HCT116 (cell line): Measurements from ENCODE around the gene CDC42SE2. TPM values are rescaled to one million over a fixed set of nuclear protein-coding genes. Genes with fewer than 3 reads are reported as not detected.

Experiments used
- ATAC-seq: fragments of 200-7000 bp; cut with Tn5 transposase; 2 replicates; pipeline ENCODE4 v1.9.1; 2020; ENCODE audit warnings: mild to moderate bottlenecking, moderate library complexity
- BruUV-seq: library from RNA; stranded (reverse); fragments of 400-500 nt; replicated peaks from 2 replicates; lab custom pipeline; 2021; lab: Mats Ljungman, UMichigan
- CTCF ChIA-PET: fragments of 300-600 bp; sonication (Branson Sonifier 250); formaldehyde crosslinking; loops from one replicate; lab custom pipeline; 2021; ENCODE audit warnings: antibody characterized with exemption; lab: Charles Lee
- POLR2A ChIA-PET: fragments of 300-600, 350-600 bp; sonication (Branson Sonifier 250); formaldehyde crosslinking; loops from one replicate; lab custom pipeline; 2021; ENCODE audit warnings: antibody characterized with exemption; lab: Charles Lee
- RAD21 ChIA-PET, 2 experiments: fragments of 300-600 bp; sonication (Branson Sonifier 250); formaldehyde crosslinking; loops; one replicate each; lab custom pipeline; 2023; ENCODE audit warnings: low total read pairs in 2 of 2; ENCODE audit not compliant: uncharacterized antibody in 2 of 2, unreplicated experiment in 2 of 2, low non-redundant PET in 1 of 2; lab: Charles Lee
- DNase-seq: peaks from one replicate; pipeline ENCODE4 v3.0.0-alpha.2; 2010; ENCODE audit warnings: low read depth, low spot score
- H2AFZ ChIP-seq: fragments of 200-600 bp; shearing (Covaris generic), sonication (generic); 2 replicates; pipeline ENCODE4 v1.6.1; 2017; ENCODE audit warnings: low read depth, mixed run types, mixed read lengths, antibody characterized with exemption, low read length; ENCODE audit not compliant: poor library complexity, severe bottlenecking
- H3K27ac ChIP-seq: 2 replicates; pipeline ENCODE4 v1.5.1; 2012; ENCODE audit warnings: low read depth, low read length
- H3K27me3 ChIP-seq: fragments of 200-600 bp; sonication (generic); 2 replicates; pipeline ENCODE4 v1.6.1; 2016; ENCODE audit warnings: mixed run types, low read length, mixed read lengths; ENCODE audit not compliant: insufficient read depth
- H3K36me3 ChIP-seq, 2 experiments: fragments of 200-500 bp in 1 of 2; fragments of 200-600 bp in 1 of 2; sonication (Bioruptor generic) in 1 of 2; sonication (generic) in 1 of 2; 2 replicates each; pipeline versions ENCODE4 v1.5.1 to v1.6.1; 2014 to 2016; ENCODE audit warnings: low read length in 2 of 2, inconsistent platforms in 1 of 2, mixed read lengths in 1 of 2, mixed run types in 1 of 2; ENCODE audit not compliant: insufficient read depth in 2 of 2, control insufficient read depth in 1 of 2
- H3K4me1 ChIP-seq, 2 experiments: fragments of 200-600 bp in 1 of 2; sonication (generic) in 1 of 2; 2 replicates each; pipeline versions ENCODE4 v1.5.1 to v1.6.1; 2012 to 2017; ENCODE audit warnings: low read length in 2 of 2, inconsistent platforms in 1 of 2, mild to moderate bottlenecking in 1 of 2, mixed read lengths in 1 of 2, mixed run types in 1 of 2, moderate library complexity in 1 of 2; ENCODE audit not compliant: insufficient read depth in 2 of 2, control insufficient read depth in 1 of 2
- H3K4me2 ChIP-seq: fragments of 200-600 bp; sonication (generic); 2 replicates; pipeline ENCODE4 v1.6.1; 2017; ENCODE audit warnings: mixed run types, low read length, mixed read lengths
- H3K4me3 ChIP-seq, 2 experiments: fragments of 200-600 bp in 1 of 2; sonication (generic) in 1 of 2; replicated peaks in 1 of 2; 2 replicates each; pipeline ENCODE4 v1.5.1; 2011 to 2016; ENCODE audit warnings: low read length in 2 of 2, control low read depth in 1 of 2, low read depth in 1 of 2, mild to moderate bottlenecking in 1 of 2, mixed read lengths in 1 of 2, mixed run types in 1 of 2
- H3K79me2 ChIP-seq: fragments of 200-600 bp; sonication (generic); 2 replicates; pipeline ENCODE4 v1.6.1; 2017; ENCODE audit warnings: mild to moderate bottlenecking, mixed run types, low read length, moderate library complexity, mixed read lengths; ENCODE audit not compliant: insufficient read depth
- H3K9ac ChIP-seq: fragments of 200-600 bp; sonication (generic); 2 replicates; pipeline ENCODE4 v1.6.1; 2016; ENCODE audit warnings: low read length, mixed read lengths
- H3K9me2 ChIP-seq: fragments of 200-600 bp; sonication (generic), shearing (Covaris generic); 2 replicates; pipeline ENCODE4 v1.6.1; 2017; ENCODE audit warnings: mixed run types, mild to moderate bottlenecking, moderate library complexity; ENCODE audit not compliant: insufficient read depth
- H3K9me3 ChIP-seq, 2 experiments: fragments of 200-500 bp in 1 of 2; fragments of 200-600 bp in 1 of 2; sonication (Bioruptor generic) in 1 of 2; sonication (generic) in 1 of 2; 2 replicates each; pipeline ENCODE4 v1.6.1; 2014 to 2017; ENCODE audit warnings: low read length in 2 of 2, mixed read lengths in 2 of 2, inconsistent platforms in 1 of 2, low read depth in 1 of 2, mild to moderate bottlenecking in 1 of 2, mixed run types in 1 of 2, moderate library complexity in 1 of 2; ENCODE audit not compliant: control insufficient read depth in 1 of 2, insufficient read depth in 1 of 2
- H4K20me1 ChIP-seq: fragments of 200-600 bp; sonication (generic), shearing (Covaris generic); 2 replicates; pipeline ENCODE4 v1.6.1; 2017; ENCODE audit warnings: mixed run types, mild to moderate bottlenecking, moderate library complexity; ENCODE audit not compliant: insufficient read depth
- CBX3 ChIP-seq: IDR thresholded peaks from 2 replicates; pipeline ENCODE4 v1.6.1; 2012; ENCODE audit warnings: low read depth
- EZH2 ChIP-seq: fragments of 200-600 bp; sonication (generic); IDR thresholded peaks from 2 replicates; pipeline ENCODE4 v1.6.1; 2017; ENCODE audit warnings: antibody characterized with exemption, mixed run types
- FOSL1 ChIP-seq: IDR thresholded peaks from 2 replicates; pipeline ENCODE4 v1.6.1; 2012; ENCODE audit warnings: low read depth
- RAD21 ChIP-seq: IDR thresholded peaks from 2 replicates; pipeline ENCODE4 v1.6.1; 2012; ENCODE audit warnings: low read depth, mild to moderate bottlenecking
- YY1 ChIP-seq: IDR thresholded peaks from 2 replicates; pipeline ENCODE4 v1.6.1; 2011; ENCODE audit warnings: low read length, low read depth, moderate library complexity, mild to moderate bottlenecking; ENCODE audit not compliant: insufficient replicate concordance; ENCODE audit errors: extremely low read depth
- intact Hi-C: fragments of 100-400 bp; cut with micrococcal nuclease; formaldehyde crosslinking; loops from 2 replicates; pipeline ENCODE4 v1.10.0; 2022
- total RNA-seq: library from RNA; stranded (reverse); gene quantifications from one replicate; pipeline ENCODE4 v1.2.1, GENCODE V29; 2021; ENCODE audit not compliant: unreplicated experiment
- TF ChIP-seq, protein P1 (sequence below): IDR thresholded peaks from 2 replicates; pipeline ENCODE4 v1.6.1; 2012; ENCODE audit warnings: low read depth
- TF ChIP-seq, protein P2 (sequence below): IDR thresholded peaks from 2 replicates; pipeline ENCODE4 v1.6.1; 2012
- TF ChIP-seq, protein P3 (sequence below), 3 experiments: fragments of 200-600 bp in 1 of 3; sonication (generic) in 1 of 3; IDR thresholded peaks in 2 of 3; conservative IDR thresholded peaks in 1 of 3; 2 replicates each; pipeline ENCODE4 v1.5.1; 2012 to 2017; ENCODE audit warnings: low read depth in 2 of 3, low read length in 2 of 3, antibody characterized with exemption in 1 of 3, borderline replicate concordance in 1 of 3, control low read depth in 1 of 3, mild to moderate bottlenecking in 1 of 3, mixed read lengths in 1 of 3, mixed run types in 1 of 3, moderate library complexity in 1 of 3; ENCODE audit not compliant: insufficient read depth in 1 of 3

CDC42SE2 gene
- total RNA-seq, 1 experiment from 2014 or later: 27.0 TPM

DNA sequence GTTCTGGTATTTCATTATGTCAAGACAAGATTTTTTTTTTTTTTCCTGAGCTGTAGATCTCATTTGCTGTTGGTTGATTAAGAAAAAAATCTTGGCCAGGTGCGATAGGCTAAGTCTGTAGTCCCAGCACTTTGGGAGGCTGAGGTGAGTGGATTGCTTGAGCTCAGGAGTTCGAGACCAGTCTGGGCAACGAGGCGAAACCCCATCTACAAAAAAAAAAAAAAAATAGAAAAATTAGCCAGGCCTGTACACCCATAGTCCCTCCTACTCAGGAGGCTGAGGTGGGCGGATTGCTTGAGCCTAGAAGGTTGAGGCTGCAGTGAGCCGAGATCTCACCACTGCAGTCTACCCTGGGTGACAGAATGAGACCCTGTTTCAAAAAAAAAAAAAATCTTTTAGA, 12.2 kb downstream of the CDC42SE2 start:
- BruUV-seq: no TSS peak
- Histone ChIP-seq H3K9me2 (no peaks in the 10 kb centered on the region), H3K79me2 (peaks cover 85% of the 10 kb centered on the region), H3K4me3 (no peak overlapping the region), H3K4me1 (peaks cover 9 to 31% of the 10 kb centered on the region in 2 experiments), H3K27ac (no peak overlapping the region), H3K4me2 (no peak overlapping the region), H4K20me1 (no peaks in the 10 kb centered on the region), H3K36me3 (no peaks in the 10 kb centered on the region), H2AFZ (no peak overlapping the region), H3K27me3 (no peaks in the 10 kb centered on the region), H3K9me3 (no peaks in the 10 kb centered on the region), H3K9ac (no peak overlapping the region)
- ChIA-PET POLR2A (interaction anchor here (1.3 kb wide), 1 partner anchor 12 kb away, joined by 4 read pairs; the partner anchor contains the start of gene CDC42SE2), CTCF (interaction anchor here (1.3 kb wide), 1 partner anchor 10 kb away, joined by 4 read pairs; no protein-coding TSS in a partner anchor), RAD21 (no interaction called here)
- intact Hi-C loops: no loop called here
- DNase-seq: no peak
- TF ChIP-seq, protein P1, sequence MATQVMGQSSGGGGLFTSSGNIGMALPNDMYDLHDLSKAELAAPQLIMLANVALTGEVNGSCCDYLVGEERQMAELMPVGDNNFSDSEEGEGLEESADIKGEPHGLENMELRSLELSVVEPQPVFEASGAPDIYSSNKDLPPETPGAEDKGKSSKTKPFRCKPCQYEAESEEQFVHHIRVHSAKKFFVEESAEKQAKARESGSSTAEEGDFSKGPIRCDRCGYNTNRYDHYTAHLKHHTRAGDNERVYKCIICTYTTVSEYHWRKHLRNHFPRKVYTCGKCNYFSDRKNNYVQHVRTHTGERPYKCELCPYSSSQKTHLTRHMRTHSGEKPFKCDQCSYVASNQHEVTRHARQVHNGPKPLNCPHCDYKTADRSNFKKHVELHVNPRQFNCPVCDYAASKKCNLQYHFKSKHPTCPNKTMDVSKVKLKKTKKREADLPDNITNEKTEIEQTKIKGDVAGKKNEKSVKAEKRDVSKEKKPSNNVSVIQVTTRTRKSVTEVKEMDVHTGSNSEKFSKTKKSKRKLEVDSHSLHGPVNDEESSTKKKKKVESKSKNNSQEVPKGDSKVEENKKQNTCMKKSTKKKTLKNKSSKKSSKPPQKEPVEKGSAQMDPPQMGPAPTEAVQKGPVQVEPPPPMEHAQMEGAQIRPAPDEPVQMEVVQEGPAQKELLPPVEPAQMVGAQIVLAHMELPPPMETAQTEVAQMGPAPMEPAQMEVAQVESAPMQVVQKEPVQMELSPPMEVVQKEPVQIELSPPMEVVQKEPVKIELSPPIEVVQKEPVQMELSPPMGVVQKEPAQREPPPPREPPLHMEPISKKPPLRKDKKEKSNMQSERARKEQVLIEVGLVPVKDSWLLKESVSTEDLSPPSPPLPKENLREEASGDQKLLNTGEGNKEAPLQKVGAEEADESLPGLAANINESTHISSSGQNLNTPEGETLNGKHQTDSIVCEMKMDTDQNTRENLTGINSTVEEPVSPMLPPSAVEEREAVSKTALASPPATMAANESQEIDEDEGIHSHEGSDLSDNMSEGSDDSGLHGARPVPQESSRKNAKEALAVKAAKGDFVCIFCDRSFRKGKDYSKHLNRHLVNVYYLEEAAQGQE: no peak
- TF ChIP-seq FOSL1: no peak
- no peak for TF ChIP-seq RAD21
- TF ChIP-seq EZH2: no peak
- no peak for TF ChIP-seq YY1
- TF ChIP-seq, protein P2, sequence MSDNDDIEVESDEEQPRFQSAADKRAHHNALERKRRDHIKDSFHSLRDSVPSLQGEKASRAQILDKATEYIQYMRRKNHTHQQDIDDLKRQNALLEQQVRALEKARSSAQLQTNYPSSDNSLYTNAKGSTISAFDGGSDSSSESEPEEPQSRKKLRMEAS: no peak
- TF ChIP-seq, protein P3, sequence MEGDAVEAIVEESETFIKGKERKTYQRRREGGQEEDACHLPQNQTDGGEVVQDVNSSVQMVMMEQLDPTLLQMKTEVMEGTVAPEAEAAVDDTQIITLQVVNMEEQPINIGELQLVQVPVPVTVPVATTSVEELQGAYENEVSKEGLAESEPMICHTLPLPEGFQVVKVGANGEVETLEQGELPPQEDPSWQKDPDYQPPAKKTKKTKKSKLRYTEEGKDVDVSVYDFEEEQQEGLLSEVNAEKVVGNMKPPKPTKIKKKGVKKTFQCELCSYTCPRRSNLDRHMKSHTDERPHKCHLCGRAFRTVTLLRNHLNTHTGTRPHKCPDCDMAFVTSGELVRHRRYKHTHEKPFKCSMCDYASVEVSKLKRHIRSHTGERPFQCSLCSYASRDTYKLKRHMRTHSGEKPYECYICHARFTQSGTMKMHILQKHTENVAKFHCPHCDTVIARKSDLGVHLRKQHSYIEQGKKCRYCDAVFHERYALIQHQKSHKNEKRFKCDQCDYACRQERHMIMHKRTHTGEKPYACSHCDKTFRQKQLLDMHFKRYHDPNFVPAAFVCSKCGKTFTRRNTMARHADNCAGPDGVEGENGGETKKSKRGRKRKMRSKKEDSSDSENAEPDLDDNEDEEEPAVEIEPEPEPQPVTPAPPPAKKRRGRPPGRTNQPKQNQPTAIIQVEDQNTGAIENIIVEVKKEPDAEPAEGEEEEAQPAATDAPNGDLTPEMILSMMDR (IDR thresholded peaks at IDR 0.05 in 2 of 3, conservative IDR thresholded peaks at IDR 0.05 in 1 of 3; ENCODE audit: borderline replicate concordance in 1 of 3, insufficient read depth in 1 of 3, low read depth in 2 of 3, low read length in 2 of 3): no peak
- TF ChIP-seq CBX3: no peak
- no peak for ATAC-seq
